WTC11 (cell line): Measurements from ENCODE around the gene CACYBP. TPM values are rescaled to one million over a fixed set of nuclear protein-coding genes. Genes with fewer than 3 reads are reported as not detected.

Source experiments
- ATAC-seq: fragments of 200-7000 bp; cut with Tn5 transposase; 2 replicates; pipeline ENCODE4 v1.10.0; 2021; ENCODE audit warnings: mild to moderate bottlenecking, moderate library complexity
- CTCF ChIA-PET: fragments of 300-600 bp; sonication (Branson Sonifier 250); formaldehyde crosslinking; loops from one replicate; lab custom pipeline; 2021; ENCODE audit warnings: antibody characterized with exemption; lab: Charles Lee
- POLR2A ChIA-PET: fragments of 350-600 bp; sonication (Branson Sonifier 250); formaldehyde crosslinking; loops from one replicate; lab custom pipeline; 2021; ENCODE audit warnings: antibody characterized with exemption; lab: Charles Lee
- DNase-seq: peaks from one replicate; pipeline ENCODE4 v3.0.0; 2021; ENCODE audit warnings: low spot score
- H3K27ac Mint-ChIP-seq: 2 replicates; pipeline ENCODE4 v1.8.0; 2021; ENCODE audit warnings: mixed read lengths
- H3K27me3 Mint-ChIP-seq: 2 replicates; pipeline ENCODE4 v1.8.0; 2021; ENCODE audit warnings: low read depth, mild to moderate bottlenecking, moderate library complexity, mixed read lengths
- H3K36me3 Mint-ChIP-seq: 2 replicates; pipeline ENCODE4 v1.8.0; 2021; ENCODE audit warnings: mixed read lengths
- H3K4me1 Mint-ChIP-seq: 2 replicates; pipeline ENCODE4 v1.8.0; 2022; ENCODE audit warnings: mixed read lengths
- H3K4me3 Mint-ChIP-seq: 2 replicates; pipeline ENCODE4 v1.8.0; 2021; ENCODE audit warnings: mild to moderate bottlenecking, moderate library complexity, mixed read lengths
- H3K9me3 Mint-ChIP-seq: 2 replicates; pipeline ENCODE4 v1.8.0; 2021; ENCODE audit warnings: mixed read lengths
- AFF4 ChIP-seq: sonication (generic); formaldehyde crosslinking; IDR thresholded peaks from 2 replicates; pipeline ENCODE4 v1.8.1; 2023; ENCODE audit warnings: mild to moderate bottlenecking, missing genetic modification reagents, borderline replicate concordance
- CDX4 ChIP-seq: fragments of 250-450 bp; sonication (Bioruptor Pico); IDR thresholded peaks from 2 replicates; pipeline ENCODE4 v1.9.0; 2021; ENCODE audit warnings: moderate library complexity, mild to moderate bottlenecking, inconsistent platforms, borderline replicate concordance
- E2F4 ChIP-seq: sonication (generic); formaldehyde crosslinking; IDR thresholded peaks from 2 replicates; pipeline ENCODE4 v1.8.1; 2022; ENCODE audit warnings: low read depth, mild to moderate bottlenecking, moderate library complexity, missing genetic modification reagents, borderline replicate concordance
- ESRRA ChIP-seq: sonication (generic); formaldehyde crosslinking; IDR thresholded peaks from 2 replicates; pipeline ENCODE4 v1.8.1; 2022; ENCODE audit warnings: mild to moderate bottlenecking, missing genetic modification reagents, borderline replicate concordance
- GRHL2 ChIP-seq: fragments of 250-450 bp; sonication (Bioruptor Pico); IDR thresholded peaks from 2 replicates; pipeline ENCODE4 v1.8.0; 2022; ENCODE audit warnings: mild to moderate bottlenecking, moderate library complexity; ENCODE audit not compliant: insufficient replicate concordance, severe bottlenecking
- HMGA2 ChIP-seq: fragments of 250-450 bp; sonication (Bioruptor Pico); IDR thresholded peaks from 2 replicates; pipeline ENCODE4 v1.4.0; 2021; ENCODE audit warnings: mild to moderate bottlenecking, moderate library complexity
- IRF2 ChIP-seq: sonication (generic); formaldehyde crosslinking; IDR thresholded peaks from 2 replicates; pipeline ENCODE4 v1.8.0; 2022; ENCODE audit warnings: low read depth, missing genetic modification reagents, borderline replicate concordance
- JUN ChIP-seq: sonication (generic); formaldehyde crosslinking; IDR thresholded peaks from 2 replicates; pipeline ENCODE4 v1.8.0; 2023; ENCODE audit warnings: mild to moderate bottlenecking, missing genetic modification reagents
- MXD4 ChIP-seq: fragments of 250-450 bp; sonication (Bioruptor Pico); IDR thresholded peaks from 2 replicates; pipeline ENCODE4 v1.8.0; 2021; ENCODE audit warnings: mild to moderate bottlenecking, moderate library complexity, borderline replicate concordance
- NR2C2 ChIP-seq: sonication (generic); formaldehyde crosslinking; IDR thresholded peaks from 2 replicates; pipeline ENCODE4 v1.8.0; 2022; ENCODE audit warnings: mild to moderate bottlenecking, missing genetic modification reagents
- RELA ChIP-seq: sonication (generic); formaldehyde crosslinking; IDR thresholded peaks from 2 replicates; pipeline ENCODE4 v1.8.1; 2022; ENCODE audit warnings: missing genetic modification reagents, mild to moderate bottlenecking, borderline replicate concordance
- STAT6 ChIP-seq: sonication (generic); formaldehyde crosslinking; conservative IDR thresholded peaks from 2 replicates; pipeline ENCODE4 v1.8.1; 2023; ENCODE audit warnings: mild to moderate bottlenecking, low read depth, missing genetic modification reagents, moderate library complexity
- ZBTB43 ChIP-seq: sonication (generic); formaldehyde crosslinking; IDR thresholded peaks from 2 replicates; pipeline ENCODE4 v1.8.1; 2023; ENCODE audit warnings: mild to moderate bottlenecking, missing genetic modification reagents
- ZNF281 ChIP-seq: sonication (generic); formaldehyde crosslinking; IDR thresholded peaks from 2 replicates; pipeline ENCODE4 v1.8.0; 2023; ENCODE audit warnings: mild to moderate bottlenecking, missing genetic modification reagents
- ZNF317 ChIP-seq: sonication (generic); formaldehyde crosslinking; IDR thresholded peaks from 2 replicates; pipeline ENCODE4 v1.8.1; 2023; ENCODE audit warnings: low read depth, mild to moderate bottlenecking, moderate library complexity, missing genetic modification reagents, borderline replicate concordance
- ZNF671 ChIP-seq: fragments of 250-450 bp; sonication (Bioruptor Pico); IDR thresholded peaks from 2 replicates; pipeline ENCODE4 v1.8.0; 2021; ENCODE audit warnings: mild to moderate bottlenecking
- total RNA-seq: library from RNA; stranded (reverse); gene quantifications from 3 replicates; pipeline ENCODE4 v1.2.3, GENCODE V29; 2021

CACYBP gene
- total RNA-seq, 1 experiment from 2014 or later, result 211 TPM

GRCh38 chr1:175050992-175051391, 51.2 kb downstream of the CACYBP start:
- no peak for ATAC-seq
- peaks cover 4% of the 10 kb centered on the region for H3K9me3 Mint-ChIP-seq
- no peak overlapping the region for H3K27ac Mint-ChIP-seq
- no peaks in the 10 kb centered on the region for H3K4me1 Mint-ChIP-seq
- ChIA-PET POLR2A (no interaction called here), CTCF (interaction anchor here (1.2 to 1.5 kb wide), 2 partner anchors 21 to 23 kb away, joined by 3 to 4 read pairs; no protein-coding TSS in a partner anchor)
- no peak for DNase-seq
- TF ChIP-seq NR2C2 (no peak), ZNF281 (no peak), AFF4 (no peak), RELA (CRISPR knock-in tag) (no peak), GRHL2 (CRISPR knock-in tag) (no peak), E2F4 (no peak), CDX4 (CRISPR knock-in tag) (no peak), ZNF317 (CRISPR knock-in tag) (no peak)
- no peaks in the 10 kb centered on the region for H3K27me3 Mint-ChIP-seq
- H3K4me3 Mint-ChIP-seq, result no peak overlapping the region
- H3K36me3 Mint-ChIP-seq, result no peaks in the 10 kb centered on the region

- no peaks in the 10 kb centered on the region for H3K36me3 Mint-ChIP-seq
- ChIA-PET CTCF (interaction anchor here (0.8 to 1.9 kb wide), 3 partner anchors 25 to 97 kb away, joined by 3 to 5 read pairs (median 3); no protein-coding TSS in a partner anchor), POLR2A (interaction anchor here (0.8 kb wide), 1 partner anchor 13 kb away, joined by 3 read pairs; the partner anchor contains the start of gene TNN)
- no peaks in the 10 kb centered on the region for H3K4me1 Mint-ChIP-seq
- DNase-seq, result no peak
- no peak for ATAC-seq
- no peaks in the 10 kb centered on the region for H3K27me3 Mint-ChIP-seq
- no peak overlapping the region for H3K4me3 Mint-ChIP-seq
- no peak overlapping the region for H3K27ac Mint-ChIP-seq
- H3K9me3 Mint-ChIP-seq, result peaks cover 9% of the 10 kb centered on the region
- TF ChIP-seq E2F4, result no peak
- TF ChIP-seq ESRRA, result no peak
- TF ChIP-seq IRF2, result no peak
- TF ChIP-seq MXD4 (CRISPR knock-in tag), result no peak
- no peak for TF ChIP-seq ZBTB43 (CRISPR knock-in tag)
- TF ChIP-seq HMGA2 (CRISPR knock-in tag), result no peak
- no peak for TF ChIP-seq ZNF671 (CRISPR knock-in tag)
- TF ChIP-seq JUN, result no peak
- TF ChIP-seq STAT6 (CRISPR knock-in tag), result no peak
These were observed 55.0 kb downstream of the CACYBP start for GRCh38 chr1:175054736-175055135.
